NB4 (cell line): Measurements from ENCODE around the gene RIPOR3.

Source experiments
- DNase-seq: peaks from one replicate; pipeline ENCODE4 v3.0.0; 2010; ENCODE audit warnings: low read depth
- H3K4me3 ChIP-seq: one replicate; pipeline ENCODE4 v1.5.1; 2011; ENCODE audit warnings: mild to moderate bottlenecking, low read depth, low read length, moderate library complexity
- CTCF ChIP-seq: IDR thresholded peaks from one replicate; pipeline ENCODE4 v1.5.1; 2012; ENCODE audit warnings: low read depth, low read length
- MAX ChIP-seq: IDR thresholded peaks from 2 replicates; pipeline ENCODE4 v1.6.1; 2011; ENCODE audit warnings: low read depth, low read length
- MYC ChIP-seq: IDR thresholded peaks from 2 replicates; pipeline ENCODE4 v1.6.1; 2011; ENCODE audit warnings: low read depth, low read length
- POLR2A ChIP-seq: IDR thresholded peaks from 2 replicates; pipeline ENCODE4 v1.6.1; 2011; ENCODE audit warnings: mild to moderate bottlenecking; ENCODE audit not compliant: insufficient read length; ENCODE audit errors: extremely low read depth

Gene RIPOR3

GRCh38 chr20:50632701-50633100 is 58.6 kb downstream of the RIPOR3 start:
- DNase-seq: no peak
- no peak overlapping the region for H3K4me3 ChIP-seq
- no peak for TF ChIP-seq CTCF
- no peak for TF ChIP-seq MAX
- no peak for TF ChIP-seq MYC
- TF ChIP-seq POLR2A: no peak

- no peak overlapping the region for H3K4me3 ChIP-seq
- no peak for TF ChIP-seq MAX
- no peak for TF ChIP-seq MYC
- no peak for TF ChIP-seq CTCF
- no peak for TF ChIP-seq POLR2A
- no peak for DNase-seq
Observed at GRCh38 chr20:50632236-50632635, 59.1 kb downstream of the RIPOR3 start.

DNA sequence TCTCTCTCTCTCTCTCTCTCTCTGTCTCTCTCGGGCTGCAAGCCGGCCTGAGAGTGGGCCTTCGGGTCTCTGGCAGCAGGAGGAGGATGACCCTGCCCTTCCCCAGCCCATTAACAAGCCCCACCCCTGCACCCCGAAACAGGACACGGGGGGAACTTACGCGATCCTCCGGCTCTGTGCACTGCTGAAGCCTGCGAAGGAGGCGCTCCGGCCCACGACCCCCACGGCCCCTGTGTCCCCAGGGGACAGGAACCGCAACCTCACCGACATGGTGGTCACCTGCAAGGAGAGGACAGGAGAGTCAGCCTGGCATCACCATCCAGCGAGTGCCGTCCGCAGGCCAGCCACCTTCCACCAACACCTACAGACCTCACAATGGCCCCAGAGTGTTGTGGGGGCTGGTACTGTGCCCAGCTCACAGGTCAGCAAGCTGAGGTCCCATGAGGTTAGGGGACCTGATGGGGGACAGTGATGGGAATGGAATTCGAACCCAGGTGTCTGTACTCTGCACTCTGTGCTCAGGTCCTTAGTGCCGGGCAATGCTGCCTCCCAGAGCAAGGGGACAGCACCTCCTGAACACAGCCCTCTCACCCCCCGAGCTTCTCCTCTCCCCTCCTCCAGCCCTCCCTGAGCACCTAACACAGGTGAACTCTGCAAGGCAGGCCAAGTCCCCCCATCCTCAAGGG is 60.6 kb downstream of the RIPOR3 start:
- TF ChIP-seq POLR2A: no peak
- TF ChIP-seq MAX: no peak
- TF ChIP-seq MYC: no peak
- TF ChIP-seq CTCF: no peak
- H3K4me3 ChIP-seq: no peak overlapping the region
- no peak for DNase-seq

- no peak for TF ChIP-seq CTCF
- no peak for TF ChIP-seq MYC
- no peak for TF ChIP-seq MAX
- no peak for TF ChIP-seq POLR2A
Observed at GRCh38 chr20:50629670-50630045, 61.7 kb downstream of the RIPOR3 start.

GRCh38 chr20:50628853-50629669 is 62.3 kb downstream of the RIPOR3 start:
- DNase-seq: peak; percentile 60
- H3K4me3 ChIP-seq: no peak overlapping the region
- TF ChIP-seq CTCF (no peak), MAX (no peak), POLR2A (no peak), MYC (no peak)

More at GRCh38 chr20:50629670-50630045, 61.7 kb downstream of the RIPOR3 start:
- H3K4me3 ChIP-seq: no peak overlapping the region
- no peak for DNase-seq
